HG02852 (cell line): ENCODE data around the gene GALNT9.
"Not testable (repeated sequence)": the region's sequence is repeated elsewhere in the genome, so short reads cannot be mapped to it uniquely, and the experiment has no call there.

Experiments used
- ATAC-seq: cut with Tn5 transposase; IDR thresholded peaks from one replicate; pipeline ENCODE4 v1.9.1; 2021; ENCODE audit warnings: mild to moderate bottlenecking, moderate library complexity; ENCODE audit not compliant: unreplicated experiment

GALNT9 gene

DNA sequence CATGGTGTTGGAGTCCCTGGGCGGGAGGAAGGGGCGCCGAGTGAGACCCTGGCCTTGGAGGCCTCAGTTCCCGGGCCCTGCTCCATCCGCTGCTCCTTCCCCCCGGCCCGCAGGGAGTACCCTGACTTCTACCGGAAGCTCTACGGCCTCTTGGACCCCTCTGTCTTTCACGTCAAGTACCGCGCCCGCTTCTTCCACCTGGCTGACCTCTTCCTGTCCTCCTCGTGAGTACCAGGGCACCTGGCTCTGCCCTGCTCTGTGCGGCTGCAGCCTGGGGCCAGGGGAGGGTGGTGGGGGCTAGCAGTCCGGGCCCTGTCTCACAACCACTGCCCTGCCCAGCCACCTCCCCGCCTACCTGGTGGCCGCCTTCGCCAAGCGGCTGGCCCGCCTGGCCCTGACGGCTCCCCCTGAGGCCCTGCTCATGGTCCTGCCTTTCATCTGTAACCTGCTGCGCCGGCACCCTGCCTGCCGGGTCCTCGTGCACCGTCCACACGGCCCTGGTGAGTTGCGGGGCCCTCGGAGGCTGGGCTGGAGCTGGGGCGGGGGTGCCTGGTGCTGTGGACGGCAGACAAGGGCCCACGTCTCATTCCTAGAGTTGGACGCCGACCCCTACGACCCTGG is 178.1 kb downstream of the GALNT9 start:
- ATAC-seq = no peak

DNA sequence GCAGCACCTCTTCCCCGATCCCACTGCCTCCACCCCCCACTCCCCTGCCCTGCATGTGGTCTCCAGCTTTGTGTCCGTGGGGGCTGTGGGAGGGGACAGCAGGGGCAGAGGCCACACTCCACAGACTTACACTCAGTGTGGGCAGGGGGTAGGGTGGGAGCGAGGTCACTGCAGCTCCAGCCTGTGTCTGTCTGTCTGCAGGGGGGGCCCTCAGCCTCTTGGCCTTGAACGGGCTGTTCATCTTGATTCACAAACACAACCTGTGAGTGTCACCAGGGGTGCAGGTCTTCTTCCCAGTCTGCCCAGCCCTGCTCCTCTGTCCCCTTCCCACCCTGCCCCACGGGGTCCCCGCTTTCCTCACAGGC is 178.6 kb downstream of the GALNT9 start:
- no peak for ATAC-seq

- not testable (repeated sequence) for ATAC-seq
These were observed 179.9 kb downstream of the GALNT9 start for GRCh38 chr12:132149526-132149925.

GRCh38 chr12:132148368-132149045 is 180.9 kb downstream of the GALNT9 start:
- no peak for ATAC-seq

DNA sequence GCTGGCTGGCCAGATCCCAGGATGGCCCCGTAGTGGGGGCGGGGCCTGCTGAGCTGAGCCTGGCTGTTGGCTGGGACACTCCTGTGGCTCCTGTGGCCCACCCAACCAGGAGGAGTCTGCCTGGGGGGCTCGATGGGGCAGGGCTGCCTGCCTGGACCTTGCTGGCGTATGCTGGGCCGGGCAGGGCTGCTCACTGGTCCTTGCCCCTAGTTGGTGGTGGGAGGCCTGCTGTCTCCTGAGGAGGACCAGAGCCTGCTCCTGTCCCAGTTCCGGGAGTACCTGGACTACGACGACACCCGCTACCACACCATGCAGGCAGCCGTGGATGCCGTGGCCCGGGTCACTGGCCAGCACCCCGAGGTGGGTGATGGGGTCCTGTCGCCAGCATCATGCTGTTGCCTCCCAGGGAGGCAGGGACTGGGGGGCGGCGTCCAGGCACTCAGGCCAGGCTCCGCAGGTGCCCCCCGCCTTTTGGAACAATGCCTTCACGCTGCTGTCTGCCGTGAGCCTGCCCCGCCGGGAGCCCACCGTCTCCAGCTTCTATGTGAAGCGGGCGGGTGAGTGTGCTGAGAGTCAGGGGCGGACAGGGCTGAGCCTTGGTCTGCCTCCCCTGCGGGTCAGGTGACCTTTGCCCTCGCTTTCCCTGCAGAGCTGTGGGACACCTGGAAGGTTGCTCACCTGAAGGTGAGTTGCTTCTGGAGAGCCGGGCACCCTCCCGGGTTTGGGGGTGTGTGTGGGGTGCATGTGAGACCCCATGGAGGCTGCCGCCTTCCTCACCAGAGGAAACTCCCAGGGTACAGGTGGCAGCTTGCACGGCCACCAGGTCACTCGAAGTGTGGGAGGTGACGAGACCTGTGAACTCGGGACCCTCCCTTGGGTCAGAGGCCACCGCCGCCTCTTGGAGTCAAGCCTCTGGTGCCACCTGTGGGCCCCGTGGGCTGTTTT is 181.7 kb downstream of the GALNT9 start:
- no peak for ATAC-seq

- ATAC-seq = no peak
These were observed 182.5 kb downstream of the GALNT9 start for GRCh38 chr12:132146772-132147422.
